MM.1S (cell line): Measurements from ENCODE around the gene SAMD4A.

Experiments used
- EZH2 ChIP-seq: fragments of 300-600 bp; sonication (generic); optimal IDR thresholded peaks from 2 replicates; pipeline ENCODE3; 2017; ENCODE audit warnings: low read depth, mild to moderate bottlenecking, antibody characterized with exemption, low read length, mixed read lengths
- EZH2phosphoT487 ChIP-seq: fragments of 300-600 bp; sonication (generic); IDR thresholded peaks from 2 replicates; pipeline ENCODE4 v1.6.1; 2018; ENCODE audit warnings: antibody characterized with exemption, low read length
- TF ChIP-seq, protein P1 (sequence below): fragments of 300-600 bp; sonication (generic); IDR thresholded peaks from 2 replicates; pipeline ENCODE4 v1.5.1; 2016; ENCODE audit warnings: antibody characterized with exemption, low read length, mixed read lengths

DNA sequence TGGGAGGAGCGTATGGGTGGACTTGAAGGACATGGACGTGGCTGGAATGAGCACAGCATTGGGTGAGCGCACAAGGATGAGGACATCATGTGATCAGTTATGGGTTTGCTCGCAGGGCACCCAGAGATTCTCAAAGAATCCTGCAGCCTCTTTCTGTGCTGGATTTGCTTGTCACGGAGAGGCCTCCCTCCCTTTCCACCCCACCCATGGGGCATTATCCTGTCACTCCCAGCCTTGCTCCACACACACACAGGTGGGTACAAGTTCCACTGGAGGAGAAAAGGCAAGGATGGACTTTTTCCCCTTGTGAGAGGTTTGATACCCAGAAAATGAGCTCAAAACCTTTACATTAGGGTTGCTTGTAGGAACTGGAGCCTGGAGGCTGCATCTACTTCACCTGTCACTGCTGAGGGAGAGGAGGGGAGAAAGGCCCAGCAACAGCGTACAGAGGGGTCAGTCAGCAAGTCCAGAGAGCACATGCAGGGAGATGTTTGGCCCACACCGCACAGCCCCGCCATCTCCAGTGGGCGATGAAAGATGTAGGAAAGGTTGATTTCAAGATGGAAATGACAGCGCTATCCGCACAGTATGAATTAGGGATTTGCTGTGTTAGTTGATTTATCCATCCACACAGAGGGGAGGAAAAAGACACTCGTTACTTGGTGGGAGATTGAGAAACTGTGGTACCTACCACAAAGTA is 223.0 kb downstream of the SAMD4A start:
- TF ChIP-seq, protein P1, sequence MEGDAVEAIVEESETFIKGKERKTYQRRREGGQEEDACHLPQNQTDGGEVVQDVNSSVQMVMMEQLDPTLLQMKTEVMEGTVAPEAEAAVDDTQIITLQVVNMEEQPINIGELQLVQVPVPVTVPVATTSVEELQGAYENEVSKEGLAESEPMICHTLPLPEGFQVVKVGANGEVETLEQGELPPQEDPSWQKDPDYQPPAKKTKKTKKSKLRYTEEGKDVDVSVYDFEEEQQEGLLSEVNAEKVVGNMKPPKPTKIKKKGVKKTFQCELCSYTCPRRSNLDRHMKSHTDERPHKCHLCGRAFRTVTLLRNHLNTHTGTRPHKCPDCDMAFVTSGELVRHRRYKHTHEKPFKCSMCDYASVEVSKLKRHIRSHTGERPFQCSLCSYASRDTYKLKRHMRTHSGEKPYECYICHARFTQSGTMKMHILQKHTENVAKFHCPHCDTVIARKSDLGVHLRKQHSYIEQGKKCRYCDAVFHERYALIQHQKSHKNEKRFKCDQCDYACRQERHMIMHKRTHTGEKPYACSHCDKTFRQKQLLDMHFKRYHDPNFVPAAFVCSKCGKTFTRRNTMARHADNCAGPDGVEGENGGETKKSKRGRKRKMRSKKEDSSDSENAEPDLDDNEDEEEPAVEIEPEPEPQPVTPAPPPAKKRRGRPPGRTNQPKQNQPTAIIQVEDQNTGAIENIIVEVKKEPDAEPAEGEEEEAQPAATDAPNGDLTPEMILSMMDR = no peak
- TF ChIP-seq EZH2phosphoT487 (no peak), EZH2 (no peak)
